Body of pancreas (tissue), 4 donors: ENCODE data around the gene RB1.

ENCODE experiments used
- POLR2A ChIP-seq, 3 donors: fragments of 450-650 bp; IDR thresholded peaks; one replicate each; pipeline ENCODE4 v1.6.1; 2016; ENCODE audit warnings: antibody characterized with exemption in 3 of 3, mild to moderate bottlenecking in 2 of 3
- TF ChIP-seq, protein P1 (sequence below), 7 experiments: fragments of 450-650 bp in 4 of 7; fragments of 200-600 bp in 3 of 7; sonication (generic) in 3 of 7; IDR thresholded peaks; one replicate each; pipeline ENCODE4 v1.5.1; 2016 to 2019; ENCODE audit warnings: antibody characterized with exemption in 7 of 7

DNA sequence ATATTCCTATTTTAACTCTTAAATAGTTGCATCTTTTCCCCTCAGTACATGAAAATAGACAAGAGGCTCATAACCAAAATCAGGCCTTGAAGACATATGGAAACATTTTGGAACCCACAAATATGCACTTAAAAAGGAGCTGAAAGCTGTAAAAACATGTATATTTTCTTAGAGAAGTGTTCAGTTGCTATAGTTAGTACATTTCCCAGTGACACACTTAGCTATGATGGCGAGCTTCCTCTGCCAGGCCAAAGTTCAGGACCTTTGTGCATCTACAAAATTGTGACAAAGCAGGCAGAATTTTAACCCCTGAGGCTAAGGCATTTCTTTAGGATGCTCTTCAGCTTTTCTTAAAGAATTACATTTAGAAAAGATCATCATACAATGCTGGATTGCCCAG lies 174.8 kb downstream of the RB1 start:
- TF ChIP-seq POLR2A (IDR thresholded peaks at IDR 0.05) = no peak
- TF ChIP-seq, protein P1, sequence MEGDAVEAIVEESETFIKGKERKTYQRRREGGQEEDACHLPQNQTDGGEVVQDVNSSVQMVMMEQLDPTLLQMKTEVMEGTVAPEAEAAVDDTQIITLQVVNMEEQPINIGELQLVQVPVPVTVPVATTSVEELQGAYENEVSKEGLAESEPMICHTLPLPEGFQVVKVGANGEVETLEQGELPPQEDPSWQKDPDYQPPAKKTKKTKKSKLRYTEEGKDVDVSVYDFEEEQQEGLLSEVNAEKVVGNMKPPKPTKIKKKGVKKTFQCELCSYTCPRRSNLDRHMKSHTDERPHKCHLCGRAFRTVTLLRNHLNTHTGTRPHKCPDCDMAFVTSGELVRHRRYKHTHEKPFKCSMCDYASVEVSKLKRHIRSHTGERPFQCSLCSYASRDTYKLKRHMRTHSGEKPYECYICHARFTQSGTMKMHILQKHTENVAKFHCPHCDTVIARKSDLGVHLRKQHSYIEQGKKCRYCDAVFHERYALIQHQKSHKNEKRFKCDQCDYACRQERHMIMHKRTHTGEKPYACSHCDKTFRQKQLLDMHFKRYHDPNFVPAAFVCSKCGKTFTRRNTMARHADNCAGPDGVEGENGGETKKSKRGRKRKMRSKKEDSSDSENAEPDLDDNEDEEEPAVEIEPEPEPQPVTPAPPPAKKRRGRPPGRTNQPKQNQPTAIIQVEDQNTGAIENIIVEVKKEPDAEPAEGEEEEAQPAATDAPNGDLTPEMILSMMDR (IDR thresholded peaks at IDR 0.05) = no peak
